ENCODE measurements around the gene ICAM1. TPM values are rescaled to one million over a fixed set of nuclear protein-coding genes. Genes with fewer than 3 reads are reported as not detected.

The ICAM1 gene
- polyA plus RNA-seq, 3 donors, result 5.8 to 6.5 (median 6.3) TPM

GRCh38 chr19:10320602-10321416, 49.9 kb downstream of the ICAM1 start:
- DNase-seq (ENCODE audit: low read depth in 3 of 3, low spot score in 2 of 3), result no peak

- no peak for DNase-seq (ENCODE audit: low read depth in 3 of 3, low spot score in 2 of 3)
These were observed 50.5 kb downstream of the ICAM1 start for GRCh38 chr19:10321417-10321797.

- no peak for DNase-seq (ENCODE audit: low read depth in 3 of 3, low spot score in 2 of 3)
These were observed 51.2 kb downstream of the ICAM1 start for GRCh38 chr19:10321874-10322835.

GRCh38 chr19:10325732-10326131, 54.8 kb downstream of the ICAM1 start:
- no peak for DNase-seq (ENCODE audit: low read depth in 3 of 3, low spot score in 2 of 3)

GRCh38 chr19:10327793-10328192, 56.9 kb downstream of the ICAM1 start:
- DNase-seq (ENCODE audit: low read depth in 3 of 3, low spot score in 2 of 3), result no peak

GRCh38 chr19:10328558-10329429, 57.9 kb downstream of the ICAM1 start:
- no peak for DNase-seq (ENCODE audit: low read depth in 3 of 3, low spot score in 2 of 3)

GRCh38 chr19:10329555-10329954, 58.6 kb downstream of the ICAM1 start:
- no peak for DNase-seq (ENCODE audit: low read depth in 3 of 3, low spot score in 2 of 3)

- no peak for DNase-seq (ENCODE audit: low read depth in 3 of 3, low spot score in 2 of 3)
These were observed 61.4 kb downstream of the ICAM1 start for GRCh38 chr19:10332158-10332964.

- peak; percentile 85 to 94 (median 90) for DNase-seq (ENCODE audit: low read depth in 3 of 3, low spot score in 2 of 3)
These were observed 62.2 kb downstream of the ICAM1 start, which contains the start of gene RAVER1 for GRCh38 chr19:10332965-10333757. Gene RAVER1 (minus strand): TSS chr19:10333529. CDS start chr19:10333507, 22 bp downstream.

- no peak for DNase-seq (ENCODE audit: low read depth in 3 of 3, low spot score in 2 of 3)
These were observed 63.1 kb downstream of the ICAM1 start for GRCh38 chr19:10333758-10334587.

- DNase-seq (ENCODE audit: low read depth in 3 of 3, low spot score in 2 of 3), result peak in 2 of 3 donors; percentile 65 to 82
These were observed 63.9 kb downstream of the ICAM1 start for GRCh38 chr19:10334588-10335351.

GRCh38 chr19:10335352-10335985, 64.5 kb downstream of the ICAM1 start:
- no peak for DNase-seq (ENCODE audit: low read depth in 3 of 3, low spot score in 2 of 3)

Other genes with a start within 250 kb of the ICAM1 start
- 10 to 100 TPM; 19.9 to 21.5 (median 20.8) TPM for gene SHFL, start 184.8 kb upstream of the ICAM1 start, polyA plus RNA-seq (ENCODE audit: insufficient read length in 3 of 3)
- 1 to 10 TPM; 1.6 to 2.3 (median 2.0) TPM for gene ANGPTL6, start 168.4 kb upstream of the ICAM1 start, polyA plus RNA-seq (ENCODE audit: insufficient read length in 3 of 3)
- 10 to 100 TPM; 25.6 to 31.1 (median 25.8) TPM for gene PPAN, start 164.8 kb upstream of the ICAM1 start, polyA plus RNA-seq (ENCODE audit: insufficient read length in 3 of 3)
- 10 to 100 TPM in 2 of 3 donors, 1 to 10 TPM in 1; 8.9 to 11.6 (median 10.5) TPM for gene P2RY11, start 159.4 kb upstream of the ICAM1 start, polyA plus RNA-seq (ENCODE audit: insufficient read length in 3 of 3)
- gene EIF3G, start 151.2 kb upstream of the ICAM1 start, polyA plus RNA-seq (ENCODE audit: insufficient read length in 3 of 3), result 100 to 1,000 TPM; 186 to 204 (median 191) TPM
- gene DNMT1, start 76.2 kb upstream of the ICAM1 start, polyA plus RNA-seq (ENCODE audit: insufficient read length in 3 of 3), result 100 to 1,000 TPM in 2 of 3 donors, 10 to 100 TPM in 1; 99.0 to 106 (median 102) TPM
- gene S1PR2, start 39.8 kb upstream of the ICAM1 start, polyA plus RNA-seq (ENCODE audit: insufficient read length in 3 of 3), result 10 to 100 TPM in 2 of 3 donors, 1 to 10 TPM in 1; 9.6 to 10.8 (median 10.2) TPM
- 10 to 100 TPM; 30.8 to 34.6 (median 30.8) TPM for gene MRPL4, start 18.9 kb upstream of the ICAM1 start, polyA plus RNA-seq (ENCODE audit: insufficient read length in 3 of 3)
- under 1 TPM in 2 of 3 donors, not detected in 1; 0.21 to 0.55 TPM for gene ICAM4, start 15.8 kb downstream of the ICAM1 start, polyA plus RNA-seq (ENCODE audit: insufficient read length in 3 of 3)
- under 1 TPM; 0.08 to 0.18 (median 0.10) TPM for gene ICAM5, start 18.8 kb downstream of the ICAM1 start, polyA plus RNA-seq (ENCODE audit: insufficient read length in 3 of 3)
- gene ZGLP1, start 38.7 kb downstream of the ICAM1 start, polyA plus RNA-seq (ENCODE audit: insufficient read length in 3 of 3), result 1 to 10 TPM; 2.9 to 3.9 (median 3.4) TPM
- gene FDX2, start 44.9 kb downstream of the ICAM1 start, polyA plus RNA-seq (ENCODE audit: insufficient read length in 3 of 3), result 10 to 100 TPM; 15.4 to 19.3 (median 18.0) TPM
- gene RAVER1, start 62.4 kb downstream of the ICAM1 start, polyA plus RNA-seq (ENCODE audit: insufficient read length in 3 of 3), result 10 to 100 TPM; 17.9 to 22.8 (median 22.6) TPM
- gene ICAM3, start 68.5 kb downstream of the ICAM1 start, polyA plus RNA-seq (ENCODE audit: insufficient read length in 3 of 3), result 10 to 100 TPM in 1 of 3 donors, 1 to 10 TPM in 2; 7.4 to 10.7 (median 8.4) TPM
- 100 to 1,000 TPM in 1 of 3 donors, 10 to 100 TPM in 2; 96.7 to 100 (median 97.5) TPM for gene TYK2, start 109.5 kb downstream of the ICAM1 start, polyA plus RNA-seq (ENCODE audit: insufficient read length in 3 of 3)
- 100 to 1,000 TPM; 141 to 150 (median 144) TPM for gene CDC37, start 132.4 kb downstream of the ICAM1 start, polyA plus RNA-seq (ENCODE audit: insufficient read length in 3 of 3)
- 1 to 10 TPM; 1.7 to 2.8 (median 2.1) TPM for gene PDE4A, start 149.4 kb downstream of the ICAM1 start, polyA plus RNA-seq (ENCODE audit: insufficient read length in 3 of 3)
- 10 to 100 TPM; 84.6 to 89.6 (median 89.1) TPM for gene KEAP1, start 232.2 kb downstream of the ICAM1 start, polyA plus RNA-seq (ENCODE audit: insufficient read length in 3 of 3)
- 1 to 10 TPM; 1.3 to 1.7 (median 1.5) TPM for gene S1PR5, start 246.3 kb downstream of the ICAM1 start, polyA plus RNA-seq (ENCODE audit: insufficient read length in 3 of 3)